Tibial nerve (tissue), 4 donors: Measurements from ENCODE around the gene PEMT. TPM values are rescaled to one million over a fixed set of nuclear protein-coding genes. Genes with fewer than 3 reads are reported as not detected.
A peak's percentile ranks its signal among the peaks of the same experiment; 100 is the strongest.

ENCODE experiments used
- DNase-seq, 2 donors: peaks; one replicate each; pipeline ENCODE4 v3.0.0-alpha.2; 2019; ENCODE audit warnings: low spot score in 2 of 2
- H3K27ac ChIP-seq, 4 donors: fragments of 200-600 bp; sonication (generic) in 3 of 4; one replicate each; pipeline ENCODE4 v1.5.1; 2017 to 2019; ENCODE audit warnings: mild to moderate bottlenecking in 1 of 4
- H3K27me3 ChIP-seq, 2 donors: fragments of 200-600 bp; sonication (generic) in 1 of 2; one replicate each; pipeline versions ENCODE4 v1.5.1 to v1.6.0; 2017 to 2019
- H3K36me3 ChIP-seq, 3 donors: fragments of 200-600 bp; sonication (generic); one replicate each; pipeline ENCODE4 v1.5.1; 2018 to 2019
- H3K4me1 ChIP-seq, 4 donors: fragments of 200-600 bp; sonication (generic) in 3 of 4; one replicate each; pipeline ENCODE4 v1.5.1; 2017 to 2019
- H3K4me3 ChIP-seq, 4 donors: fragments of 200-600 bp; sonication (generic) in 3 of 4; one replicate each; pipeline ENCODE4 v1.5.1; 2017 to 2019; ENCODE audit warnings: mild to moderate bottlenecking in 1 of 4, moderate library complexity in 1 of 4
- H3K9me3 ChIP-seq, 4 donors: fragments of 200-600 bp; sonication (generic) in 3 of 4; one replicate each; pipeline ENCODE4 v1.5.1; 2017 to 2019
- CTCF ChIP-seq, 5 experiments: fragments of 200-600 bp in 3 of 5; fragments of 450-650 bp in 2 of 5; sonication (generic) in 3 of 5; IDR thresholded peaks; one replicate each; pipeline ENCODE4 v1.5.1; 2016 to 2019; ENCODE audit warnings: antibody characterized with exemption in 5 of 5, mild to moderate bottlenecking in 3 of 5, moderate library complexity in 2 of 5
- EP300 ChIP-seq, 2 donors: sonication (generic); formaldehyde crosslinking; IDR thresholded peaks; one replicate each; pipeline ENCODE4 v1.6.1; 2017; ENCODE audit warnings: antibody characterized with exemption in 2 of 2, mild to moderate bottlenecking in 1 of 2
- POLR2A ChIP-seq, 2 donors: fragments of 450-650 bp; IDR thresholded peaks; one replicate each; pipeline ENCODE4 v1.6.1; 2017; ENCODE audit warnings: antibody characterized with exemption in 2 of 2, mild to moderate bottlenecking in 2 of 2, moderate library complexity in 2 of 2
- WGBS, 2 donors: methylation state at CpG; one replicate each; pipeline ENCODE4 v1.1.5; 2018; 5-methylcytosine and 5-hydroxymethylcytosine counted together
- total RNA-seq, 4 donors: library from RNA; depleted of rRNA; stranded (reverse); fragments of >200 nt; gene quantifications; one replicate each; pipeline ENCODE4 v1.1.0, GENCODE V29; 2016

The PEMT gene
- total RNA-seq, 4 donors from 2014 or later, result 29.5 to 80.8 (median 58.8) TPM

- Histone ChIP-seq H3K27ac (no peak overlapping the region), H3K27me3 (no peaks in the 10 kb centered on the region), H3K9me3 (peaks cover 0 to 7% (median 0%) of the 10 kb centered on the region in 4 donors), H3K4me1 (peaks cover 0 to 7% (median 0%) of the 10 kb centered on the region in 4 donors), H3K4me3 (no peak overlapping the region), H3K36me3 (no peaks in the 10 kb centered on the region)
- WGBS, 2 donors, result 85 to 93% methylated on average over 15 to 21 of the region's 22 CpGs
- TF ChIP-seq CTCF (IDR thresholded peaks at IDR 0.05) (no peak), POLR2A (IDR thresholded peaks at IDR 0.05) (no peak), EP300 (IDR thresholded peaks at IDR 0.05) (no peak)
- no peak for DNase-seq
Observed at GRCh38 chr17:17528696-17529652, 62.5 kb downstream of the PEMT start.

DNA sequence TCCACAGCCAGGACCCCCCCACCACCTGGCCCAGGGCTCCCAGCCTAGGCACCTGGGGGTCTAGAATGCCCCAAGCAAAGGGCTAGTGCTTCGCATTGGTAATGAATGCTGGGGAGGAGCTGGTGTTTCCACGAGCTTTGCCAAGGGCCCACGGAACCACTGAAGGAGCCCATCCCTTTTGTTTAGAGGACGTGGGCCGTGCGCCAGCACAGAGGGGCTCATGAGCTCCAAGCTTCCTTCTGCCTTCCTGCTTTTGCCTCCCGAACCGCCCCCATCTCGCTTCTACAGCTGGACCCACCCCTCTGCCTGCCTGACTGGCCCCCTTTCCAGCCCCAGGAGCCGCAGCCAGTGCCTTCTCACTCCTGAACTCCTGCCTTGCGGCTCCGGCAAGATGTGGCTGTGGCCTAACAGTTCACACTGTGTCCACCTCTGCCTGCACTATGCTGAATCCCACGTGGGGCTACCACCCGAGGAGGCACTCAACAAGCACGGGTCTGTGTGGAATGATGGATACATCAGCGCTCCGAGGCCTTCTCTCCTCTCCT is 63.5 kb downstream of the PEMT start:
- Histone ChIP-seq H3K4me3 (no peak overlapping the region), H3K36me3 (no peaks in the 10 kb centered on the region), H3K9me3 (peaks cover 0 to 7% (median 0%) of the 10 kb centered on the region in 4 donors), H3K27ac (no peak overlapping the region), H3K4me1 (peaks cover 0 to 7% (median 0%) of the 10 kb centered on the region in 4 donors), H3K27me3 (no peaks in the 10 kb centered on the region)
- TF ChIP-seq EP300 (IDR thresholded peaks at IDR 0.05), result no peak
- no peak for TF ChIP-seq POLR2A (IDR thresholded peaks at IDR 0.05)
- TF ChIP-seq CTCF (IDR thresholded peaks at IDR 0.05), result no peak
- no peak for DNase-seq
- 78 to 86% methylated on average over 14 to 17 of the region's 17 CpGs for WGBS, 2 donors

- Histone ChIP-seq H3K36me3 (no peaks in the 10 kb centered on the region), H3K4me1 (peaks cover 0 to 7% (median 0%) of the 10 kb centered on the region in 4 donors), H3K4me3 (no peak overlapping the region), H3K9me3 (peaks cover 0 to 5% (median 0%) of the 10 kb centered on the region in 4 donors), H3K27me3 (no peaks in the 10 kb centered on the region), H3K27ac (no peak overlapping the region)
- no peak for DNase-seq
- WGBS, 2 donors, result 91 to 96% methylated on average over 9 to 11 of the region's 11 CpGs
- TF ChIP-seq CTCF (IDR thresholded peaks at IDR 0.05), result no peak
- no peak for TF ChIP-seq POLR2A (IDR thresholded peaks at IDR 0.05)
- no peak for TF ChIP-seq EP300 (IDR thresholded peaks at IDR 0.05)
Observed at GRCh38 chr17:17527534-17527933, 64.0 kb downstream of the PEMT start.

DNA sequence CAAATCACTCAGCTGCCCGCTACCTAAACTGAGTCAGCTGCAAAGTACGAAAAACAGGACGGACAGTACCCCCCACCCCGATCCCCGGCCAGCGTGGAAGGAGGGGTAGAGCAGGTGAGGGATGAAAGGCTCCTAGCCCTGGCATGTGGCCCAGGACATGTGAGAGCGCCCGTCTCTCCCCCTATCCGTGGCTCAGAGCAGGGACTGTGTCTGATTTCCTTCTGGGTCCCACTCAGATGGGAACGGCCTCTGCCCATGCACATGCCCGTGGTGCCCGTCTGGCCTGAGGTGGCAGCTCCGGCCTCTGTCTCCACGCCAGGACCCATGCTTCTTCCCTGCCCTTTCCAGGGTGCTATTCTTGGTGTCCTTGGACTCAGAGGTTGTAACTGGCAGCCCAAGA is 65.1 kb downstream of the PEMT start:
- WGBS, 2 donors, result 64 to 74% methylated on average over 14 of the region's 14 CpGs
- DNase-seq, result no peak
- Histone ChIP-seq H3K27ac (peak overlapping the region in 2 of 4 donors; percentile 17 to 30), H3K4me1 (peaks cover 0 to 7% (median 0%) of the 10 kb centered on the region in 4 donors), H3K4me3 (no peak overlapping the region), H3K9me3 (no peaks in the 10 kb centered on the region), H3K27me3 (no peaks in the 10 kb centered on the region), H3K36me3 (peaks cover 0 to 7% (median 0%) of the 10 kb centered on the region in 3 donors)
- TF ChIP-seq POLR2A (IDR thresholded peaks at IDR 0.05), result no peak
- no peak for TF ChIP-seq EP300 (IDR thresholded peaks at IDR 0.05)
- TF ChIP-seq CTCF (IDR thresholded peaks at IDR 0.05), result no peak

DNA sequence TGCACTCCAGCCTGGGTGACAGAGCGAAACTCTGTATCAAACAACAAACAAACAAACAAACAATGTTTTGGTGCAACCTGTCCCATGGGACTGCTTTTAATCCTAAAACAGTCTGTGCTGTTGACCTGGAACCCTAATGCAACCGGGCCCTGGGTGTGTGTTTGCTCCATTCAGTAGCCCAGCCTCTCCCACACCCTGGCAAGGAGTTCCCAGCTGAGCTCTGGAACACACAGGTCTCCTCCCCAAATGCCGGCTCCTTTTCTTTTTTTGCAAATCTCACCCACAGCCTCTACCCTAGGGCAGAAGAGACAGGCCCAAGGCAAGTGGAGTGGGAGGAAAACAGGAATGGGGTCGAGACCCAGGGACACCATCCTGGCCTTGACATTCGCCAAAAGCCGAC is 65.6 kb downstream of the PEMT start:
- 78 to 79% methylated on average over 5 to 6 of the region's 6 CpGs for WGBS, 2 donors
- H3K27me3 ChIP-seq, result no peaks in the 10 kb centered on the region
- H3K4me3 ChIP-seq, result no peak overlapping the region
- no peaks in the 10 kb centered on the region for H3K9me3 ChIP-seq
- H3K27ac ChIP-seq, result peak overlapping the region in 2 of 4 donors; percentile 17 to 30
- TF ChIP-seq EP300 (IDR thresholded peaks at IDR 0.05) (no peak), CTCF (IDR thresholded peaks at IDR 0.05) (no peak), POLR2A (IDR thresholded peaks at IDR 0.05) (no peak)
- H3K4me1 ChIP-seq, result peaks cover 0 to 7% (median 0%) of the 10 kb centered on the region in 4 donors
- H3K36me3 ChIP-seq, result peaks cover 0 to 11% (median 0%) of the 10 kb centered on the region in 3 donors
- no peak for DNase-seq
